SK-N-SH treated with all-trans-retinoic acid at 6 μM for 48 hours (cell line): ENCODE measurements around the gene AKAP8L.

ENCODE experiments used
- CSDC2 ChIP-seq: fragments of 250-450 bp; sonication (Bioruptor Pico); IDR thresholded peaks from 2 replicates; pipeline ENCODE4 v1.5.0; 2020; ENCODE audit warnings: mild to moderate bottlenecking, moderate library complexity
- RARB ChIP-seq: fragments of 250-450 bp; sonication (Bioruptor Pico); IDR thresholded peaks from 2 replicates; pipeline ENCODE4 v1.8.0; 2021; ENCODE audit warnings: mild to moderate bottlenecking, moderate library complexity
- ZFP3 ChIP-seq: fragments of 250-450 bp; sonication (Bioruptor Pico); IDR thresholded peaks from 2 replicates; pipeline ENCODE4 v1.5.0; 2020; ENCODE audit warnings: mild to moderate bottlenecking, moderate library complexity
- ZFP30 ChIP-seq: fragments of 450-650 bp; formaldehyde crosslinking; IDR thresholded peaks from 2 replicates; pipeline ENCODE4 v1.5.0; 2022; ENCODE audit warnings: mild to moderate bottlenecking, moderate library complexity
- TF ChIP-seq, protein P1 (sequence below): fragments of 250-450 bp; sonication (Bioruptor Pico); IDR thresholded peaks from 2 replicates; pipeline ENCODE4 v1.5.1; 2020; ENCODE audit warnings: low read depth, mild to moderate bottlenecking, moderate library complexity
- TF ChIP-seq, protein P2 (sequence below): fragments of 250-450 bp; sonication (Bioruptor Pico); IDR thresholded peaks from 2 replicates; pipeline ENCODE4 v1.5.1; 2021; ENCODE audit warnings: mild to moderate bottlenecking, moderate library complexity

DNA sequence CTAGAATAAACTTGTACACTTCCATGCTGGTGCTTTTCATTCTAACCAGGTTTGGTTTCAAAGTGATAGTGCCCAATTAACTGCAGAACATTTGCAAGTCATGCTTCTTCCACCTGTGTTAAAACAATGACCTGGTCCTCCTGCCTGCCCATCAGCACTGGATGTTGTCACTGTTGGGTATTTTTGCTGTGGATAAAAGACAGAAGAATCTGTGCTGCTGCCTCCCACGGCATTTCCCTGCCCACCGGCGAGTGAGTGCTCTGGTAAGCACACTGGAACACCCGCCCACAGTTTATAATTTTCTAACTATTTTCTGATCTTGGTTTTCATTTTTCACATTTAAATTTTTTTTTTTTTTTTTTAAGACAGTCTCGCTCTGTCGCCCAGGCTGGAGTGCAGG is 36.9 kb downstream of the AKAP8L start:
- no peak for TF ChIP-seq ZFP30 (CRISPR knock-in tag)
- no peak for TF ChIP-seq RARB (CRISPR knock-in tag)
- TF ChIP-seq, protein P1, sequence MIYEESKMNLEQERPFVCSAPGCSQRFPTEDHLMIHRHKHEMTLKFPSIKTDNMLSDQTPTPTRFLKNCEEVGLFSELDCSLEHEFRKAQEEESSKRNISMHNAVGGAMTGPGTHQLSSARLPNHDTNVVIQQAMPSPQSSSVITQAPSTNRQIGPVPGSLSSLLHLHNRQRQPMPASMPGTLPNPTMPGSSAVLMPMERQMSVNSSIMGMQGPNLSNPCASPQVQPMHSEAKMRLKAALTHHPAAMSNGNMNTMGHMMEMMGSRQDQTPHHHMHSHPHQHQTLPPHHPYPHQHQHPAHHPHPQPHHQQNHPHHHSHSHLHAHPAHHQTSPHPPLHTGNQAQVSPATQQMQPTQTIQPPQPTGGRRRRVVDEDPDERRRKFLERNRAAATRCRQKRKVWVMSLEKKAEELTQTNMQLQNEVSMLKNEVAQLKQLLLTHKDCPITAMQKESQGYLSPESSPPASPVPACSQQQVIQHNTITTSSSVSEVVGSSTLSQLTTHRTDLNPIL = no peak
- TF ChIP-seq ZFP3 (CRISPR knock-in tag) = no peak
- TF ChIP-seq, protein P2, sequence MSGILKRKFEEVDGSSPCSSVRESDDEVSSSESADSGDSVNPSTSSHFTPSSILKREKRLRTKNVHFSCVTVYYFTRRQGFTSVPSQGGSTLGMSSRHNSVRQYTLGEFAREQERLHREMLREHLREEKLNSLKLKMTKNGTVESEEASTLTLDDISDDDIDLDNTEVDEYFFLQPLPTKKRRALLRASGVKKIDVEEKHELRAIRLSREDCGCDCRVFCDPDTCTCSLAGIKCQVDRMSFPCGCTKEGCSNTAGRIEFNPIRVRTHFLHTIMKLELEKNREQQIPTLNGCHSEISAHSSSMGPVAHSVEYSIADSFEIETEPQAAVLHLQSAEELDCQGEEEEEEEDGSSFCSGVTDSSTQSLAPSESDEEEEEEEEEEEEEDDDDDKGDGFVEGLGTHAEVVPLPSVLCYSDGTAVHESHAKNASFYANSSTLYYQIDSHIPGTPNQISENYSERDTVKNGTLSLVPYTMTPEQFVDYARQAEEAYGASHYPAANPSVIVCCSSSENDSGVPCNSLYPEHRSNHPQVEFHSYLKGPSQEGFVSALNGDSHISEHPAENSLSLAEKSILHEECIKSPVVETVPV (CRISPR knock-in tag) = no peak
- no peak for TF ChIP-seq CSDC2 (CRISPR knock-in tag)
